Osteocyte (in vitro differentiated cells): ENCODE measurements around the gene IGFBP6. TPM values are rescaled to one million over a fixed set of nuclear protein-coding genes. Genes with fewer than 3 reads are reported as not detected.

Source experiments
- DNase-seq: peaks from one replicate; pipeline ENCODE4 v3.0.0; 2021; ENCODE audit warnings: mixed read lengths; ENCODE audit not compliant: unreplicated experiment; ENCODE audit errors: extremely low spot score
- H3K27ac Mint-ChIP-seq: one replicate; pipeline ENCODE4 v1.8.0; 2021; ENCODE audit warnings: mild to moderate bottlenecking, mixed read lengths; ENCODE audit not compliant: unreplicated experiment
- H3K27me3 Mint-ChIP-seq: one replicate; pipeline ENCODE4 v1.8.0; 2021; ENCODE audit warnings: mixed read lengths; ENCODE audit not compliant: unreplicated experiment
- H3K36me3 Mint-ChIP-seq: one replicate; pipeline ENCODE4 v1.8.0; 2021; ENCODE audit warnings: mixed read lengths; ENCODE audit not compliant: unreplicated experiment
- H3K4me1 Mint-ChIP-seq: one replicate; pipeline ENCODE4 v1.8.0; 2021; ENCODE audit warnings: mixed read lengths; ENCODE audit not compliant: unreplicated experiment
- H3K4me3 Mint-ChIP-seq: one replicate; pipeline ENCODE4 v1.8.0; 2021; ENCODE audit warnings: mild to moderate bottlenecking, moderate library complexity, mixed read lengths; ENCODE audit not compliant: unreplicated experiment
- H3K9me3 Mint-ChIP-seq: one replicate; pipeline ENCODE4 v1.8.0; 2021; ENCODE audit warnings: mixed read lengths; ENCODE audit not compliant: unreplicated experiment
- total RNA-seq: library from RNA; stranded (reverse); gene quantifications from 2 replicates; pipeline ENCODE4 v1.2.1, GENCODE V29; 2021
- TF ChIP-seq, protein P1 (sequence below): fragments of 200-600 bp; sonication (generic); IDR thresholded peaks from 2 replicates; pipeline ENCODE4 v1.5.0; 2021; ENCODE audit warnings: antibody characterized with exemption, mild to moderate bottlenecking, moderate library complexity

Gene IGFBP6
- total RNA-seq, 1 donor from 2014 or later: 18.8 TPM

DNA sequence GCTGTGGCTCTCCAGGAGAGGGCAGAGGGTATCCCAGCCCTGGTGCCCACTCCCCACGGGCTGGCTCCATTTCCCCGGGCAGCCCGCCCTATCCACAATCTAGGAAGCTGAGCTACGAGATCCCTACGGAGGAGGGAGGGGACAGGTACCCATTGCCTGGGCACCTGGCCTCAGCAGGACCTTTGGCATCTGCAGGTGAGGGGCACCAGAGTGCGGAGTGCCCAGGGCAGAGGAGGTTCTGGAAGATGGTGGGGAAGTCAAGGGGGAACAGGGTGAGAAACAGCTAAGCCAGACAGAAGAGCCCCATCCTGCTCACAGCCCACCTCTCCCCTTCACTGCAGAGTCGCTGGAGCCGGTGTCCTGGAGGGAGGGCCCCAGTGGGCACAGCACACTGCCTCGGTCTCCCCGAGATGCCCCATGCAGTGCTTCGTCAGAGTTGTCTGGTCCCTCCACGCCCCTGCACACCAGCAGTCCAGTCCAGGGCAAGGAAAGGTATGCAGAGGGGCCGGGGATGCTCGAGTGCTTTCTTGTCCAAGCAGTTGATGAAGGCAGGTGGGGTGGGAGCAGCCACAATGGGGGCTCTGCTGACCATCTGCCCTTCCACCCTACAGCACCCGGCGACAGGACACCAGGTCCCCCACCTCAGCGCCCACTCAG lies 37.3 kb upstream of the IGFBP6 start:
- Mint-ChIP-seq H3K27me3 (no peaks in the 10 kb centered on the region), H3K4me1 (peaks cover 57% of the 10 kb centered on the region), H3K36me3 (peaks cover 34% of the 10 kb centered on the region), H3K9me3 (no peaks in the 10 kb centered on the region), H3K27ac (peak overlapping the region; percentile 14), H3K4me3 (no peak overlapping the region)
- DNase-seq: no peak
- TF ChIP-seq, protein P1, sequence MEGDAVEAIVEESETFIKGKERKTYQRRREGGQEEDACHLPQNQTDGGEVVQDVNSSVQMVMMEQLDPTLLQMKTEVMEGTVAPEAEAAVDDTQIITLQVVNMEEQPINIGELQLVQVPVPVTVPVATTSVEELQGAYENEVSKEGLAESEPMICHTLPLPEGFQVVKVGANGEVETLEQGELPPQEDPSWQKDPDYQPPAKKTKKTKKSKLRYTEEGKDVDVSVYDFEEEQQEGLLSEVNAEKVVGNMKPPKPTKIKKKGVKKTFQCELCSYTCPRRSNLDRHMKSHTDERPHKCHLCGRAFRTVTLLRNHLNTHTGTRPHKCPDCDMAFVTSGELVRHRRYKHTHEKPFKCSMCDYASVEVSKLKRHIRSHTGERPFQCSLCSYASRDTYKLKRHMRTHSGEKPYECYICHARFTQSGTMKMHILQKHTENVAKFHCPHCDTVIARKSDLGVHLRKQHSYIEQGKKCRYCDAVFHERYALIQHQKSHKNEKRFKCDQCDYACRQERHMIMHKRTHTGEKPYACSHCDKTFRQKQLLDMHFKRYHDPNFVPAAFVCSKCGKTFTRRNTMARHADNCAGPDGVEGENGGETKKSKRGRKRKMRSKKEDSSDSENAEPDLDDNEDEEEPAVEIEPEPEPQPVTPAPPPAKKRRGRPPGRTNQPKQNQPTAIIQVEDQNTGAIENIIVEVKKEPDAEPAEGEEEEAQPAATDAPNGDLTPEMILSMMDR: no peak

DNA sequence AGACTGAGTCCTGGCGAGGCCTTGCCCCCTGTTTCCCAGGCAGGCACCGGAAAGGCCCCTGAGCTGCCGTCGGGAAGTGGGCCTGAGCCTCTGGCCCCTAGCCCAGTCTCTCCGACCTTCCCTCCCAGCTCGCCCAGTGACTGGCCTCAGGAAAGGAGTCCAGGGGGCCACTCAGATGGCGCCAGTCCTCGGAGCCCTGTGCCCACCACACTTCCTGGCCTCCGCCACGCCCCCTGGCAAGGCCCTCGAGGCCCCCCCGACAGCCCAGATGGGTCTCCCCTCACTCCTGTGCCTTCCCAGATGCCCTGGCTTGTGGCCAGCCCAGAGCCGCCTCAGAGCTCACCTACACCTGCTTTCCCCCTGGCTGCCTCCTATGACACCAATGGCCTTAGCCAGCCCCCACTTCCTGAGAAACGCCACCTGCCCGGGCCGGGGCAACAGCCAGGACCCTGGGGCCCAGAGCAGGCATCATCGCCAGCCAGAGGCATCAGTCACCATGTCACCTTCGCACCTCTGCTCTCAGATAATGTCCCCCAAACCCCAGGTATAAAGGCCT lies 36.7 kb upstream of the IGFBP6 start:
- H3K27ac Mint-ChIP-seq: peak overlapping the region; percentile 50
- no peaks in the 10 kb centered on the region for H3K27me3 Mint-ChIP-seq
- TF ChIP-seq, protein P1: no peak
- peaks cover 32% of the 10 kb centered on the region for H3K36me3 Mint-ChIP-seq
- H3K9me3 Mint-ChIP-seq: no peaks in the 10 kb centered on the region
- peaks cover 59% of the 10 kb centered on the region for H3K4me1 Mint-ChIP-seq
- peak; percentile 83 for DNase-seq
- H3K4me3 Mint-ChIP-seq: no peak overlapping the region

DNA sequence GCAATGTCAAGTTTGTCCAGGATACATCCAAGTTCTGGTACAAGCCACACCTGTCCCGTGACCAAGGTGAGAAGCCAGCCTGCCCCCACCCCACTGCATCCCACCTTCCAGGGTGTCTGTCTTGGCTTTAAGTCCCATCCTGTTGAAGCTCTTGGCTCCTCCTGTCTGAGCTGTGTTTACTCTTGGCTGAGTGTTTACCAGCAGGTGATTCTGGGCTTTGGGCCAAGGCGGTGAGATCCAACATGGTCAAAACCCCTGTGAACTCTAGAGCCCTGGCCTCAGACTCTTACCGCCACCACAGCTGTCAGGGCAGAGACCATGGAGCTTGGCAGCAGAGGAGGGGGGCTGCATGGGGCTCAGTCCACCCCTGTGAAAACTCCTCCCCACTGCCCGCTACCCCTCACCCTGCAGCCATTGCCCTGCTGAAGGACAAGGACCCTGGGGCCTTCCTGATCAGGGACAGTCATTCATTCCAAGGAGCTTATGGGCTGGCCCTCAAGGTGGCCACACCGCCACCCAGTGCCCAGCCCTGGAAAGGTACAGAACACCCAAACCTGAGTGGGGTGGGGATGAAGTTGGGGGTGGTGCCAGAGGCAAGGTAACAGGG lies 36.0 kb upstream of the IGFBP6 start:
- no peaks in the 10 kb centered on the region for H3K9me3 Mint-ChIP-seq
- TF ChIP-seq, protein P1: peak; percentile 7
- DNase-seq: no peak
- peaks cover 30% of the 10 kb centered on the region for H3K36me3 Mint-ChIP-seq
- H3K4me3 Mint-ChIP-seq: no peak overlapping the region
- peaks cover 63% of the 10 kb centered on the region for H3K4me1 Mint-ChIP-seq
- no peaks in the 10 kb centered on the region for H3K27me3 Mint-ChIP-seq
- peak overlapping the region; percentile 50 for H3K27ac Mint-ChIP-seq

DNA sequence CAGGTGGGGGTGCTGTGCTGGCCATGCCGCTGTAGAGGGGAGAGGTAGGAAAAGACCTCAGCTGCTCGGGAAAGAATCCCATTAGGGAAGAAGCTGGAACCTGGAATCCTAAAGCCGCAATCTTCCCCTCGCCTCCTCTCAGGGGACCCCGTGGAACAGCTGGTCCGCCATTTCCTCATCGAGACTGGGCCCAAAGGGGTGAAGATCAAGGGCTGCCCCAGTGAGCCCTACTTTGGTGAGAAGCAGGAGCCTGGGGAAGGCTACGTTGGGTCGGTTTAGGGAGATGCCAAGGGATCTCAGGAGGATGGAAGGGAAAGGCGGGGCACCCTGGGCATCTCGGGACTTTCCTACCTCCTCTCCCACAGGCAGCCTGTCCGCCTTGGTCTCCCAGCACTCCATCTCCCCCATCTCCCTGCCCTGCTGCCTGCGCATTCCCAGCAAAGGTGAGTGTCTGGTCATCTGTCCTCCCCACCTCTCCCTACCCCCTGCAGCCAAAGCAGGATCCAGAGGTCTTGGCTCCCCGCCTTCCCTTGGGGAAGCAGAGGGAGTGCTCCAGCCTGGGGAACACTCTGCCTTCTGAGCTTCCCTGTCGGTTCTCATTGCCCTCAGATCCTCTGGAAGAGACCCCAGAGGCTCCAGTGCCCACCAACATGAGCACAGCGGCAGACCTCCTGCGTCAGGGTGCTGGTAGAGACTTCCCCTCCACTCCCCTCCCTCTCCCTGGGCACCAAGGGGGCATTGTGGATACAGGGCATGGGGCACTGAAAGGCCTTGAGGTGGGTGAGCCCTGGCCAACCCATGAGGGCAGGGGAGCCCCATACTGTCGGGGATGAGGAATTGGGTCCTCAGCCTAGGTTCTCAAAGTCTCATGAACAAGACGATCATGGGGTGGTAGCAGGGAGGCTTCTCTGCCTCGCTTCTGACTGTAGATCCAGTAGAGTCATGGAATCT lies 35.2 kb upstream of the IGFBP6 start:
- DNase-seq: no peak
- Mint-ChIP-seq H3K27me3 (no peaks in the 10 kb centered on the region), H3K36me3 (peaks cover 25% of the 10 kb centered on the region), H3K9me3 (no peaks in the 10 kb centered on the region), H3K4me3 (no peak overlapping the region), H3K4me1 (peaks cover 68% of the 10 kb centered on the region), H3K27ac (peak overlapping the region; percentile 68)
- TF ChIP-seq, protein P1: no peak
